Caco-2 (cell line): ENCODE measurements around the gene BCR. TPM values are rescaled to one million over a fixed set of nuclear protein-coding genes. Genes with fewer than 3 reads are reported as not detected.

Experiments used
- BruUV-seq: library from RNA; stranded (reverse); fragments of 400-500 nt; replicated peaks from 2 replicates; lab custom pipeline; 2021; lab: Mats Ljungman, UMichigan
- CTCF ChIA-PET: fragments of 300-600 bp; sonication (Branson Sonifier 250); formaldehyde crosslinking; loops from one replicate; lab custom pipeline; 2022; ENCODE audit warnings: antibody characterized with exemption; lab: Charles Lee
- POLR2A ChIA-PET: fragments of 300-600 bp; sonication (Branson Sonifier 250); formaldehyde crosslinking; loops from one replicate; lab custom pipeline; 2022; ENCODE audit warnings: antibody characterized with exemption; lab: Charles Lee
- DNase-seq, 2 experiments: peaks; one replicate each; pipeline versions ENCODE4 v3.0.0 to v3.0.0-alpha.2; 2020 to 2022
- H3K27me3 ChIP-seq: replicated peaks from 2 replicates; pipeline ENCODE4 v1.6.0; 2011; ENCODE audit warnings: low read length; ENCODE audit not compliant: control insufficient read depth, insufficient read depth
- H3K36me3 ChIP-seq: 2 replicates; pipeline ENCODE4 v1.5.1; 2011; ENCODE audit warnings: low read length; ENCODE audit not compliant: control insufficient read depth, insufficient read depth
- H3K4me1 ChIP-seq: fragments of 250-450 bp; sonication (Bioruptor Pico); 2 replicates; pipeline ENCODE4 v1.5.1; 2020; ENCODE audit warnings: mild to moderate bottlenecking
- H3K4me3 ChIP-seq: 2 replicates; pipeline ENCODE4 v1.5.1; 2011; ENCODE audit warnings: low read depth, mild to moderate bottlenecking, control low read depth, low read length
- H3K9me3 ChIP-seq: fragments of 250-450 bp; sonication (Bioruptor Pico); 2 replicates; pipeline ENCODE4 v1.5.1; 2020; ENCODE audit warnings: mild to moderate bottlenecking, moderate library complexity
- H3K27ac Mint-ChIP-seq: one replicate; pipeline ENCODE4 v1.8.0; 2022; ENCODE audit warnings: mixed read lengths; ENCODE audit not compliant: unreplicated experiment
- H3K27me3 Mint-ChIP-seq: one replicate; pipeline ENCODE4 v1.8.0; 2022; ENCODE audit warnings: mixed read lengths; ENCODE audit not compliant: insufficient read depth, unreplicated experiment
- H3K36me3 Mint-ChIP-seq: one replicate; pipeline ENCODE4 v1.8.0; 2022; ENCODE audit warnings: mild to moderate bottlenecking, mixed read lengths; ENCODE audit not compliant: insufficient read depth, unreplicated experiment
- H3K4me1 Mint-ChIP-seq: one replicate; pipeline ENCODE4 v1.8.0; 2022; ENCODE audit warnings: low read depth, mixed read lengths; ENCODE audit not compliant: unreplicated experiment
- H3K4me3 Mint-ChIP-seq: one replicate; pipeline ENCODE4 v1.8.0; 2022; ENCODE audit warnings: mild to moderate bottlenecking, moderate library complexity, mixed read lengths; ENCODE audit not compliant: unreplicated experiment
- H3K9me3 Mint-ChIP-seq: one replicate; pipeline ENCODE4 v1.8.0; 2022; ENCODE audit warnings: mixed read lengths; ENCODE audit not compliant: unreplicated experiment
- CTCF ChIP-seq, 2 experiments: fragments of 200-600 bp in 1 of 2; IDR thresholded peaks; 1 replicate in 1 of 2; 2 replicates in 1 of 2; pipeline versions ENCODE4 v1.5.1 to v1.8.0; 2011 to 2022; ENCODE audit warnings: antibody characterized with exemption in 1 of 2, control low read depth in 1 of 2, inconsistent platforms in 1 of 2, low read depth in 1 of 2, low read length in 1 of 2, mild to moderate bottlenecking in 1 of 2, moderate library complexity in 1 of 2; ENCODE audit not compliant: insufficient read depth in 1 of 2, severe bottlenecking in 1 of 2, unreplicated experiment in 1 of 2
- intact Hi-C: fragments of 100-400 bp; cut with micrococcal nuclease; formaldehyde crosslinking; loops from one replicate; pipeline ENCODE4 v1.10.0; 2022; ENCODE audit not compliant: unreplicated experiment
- total RNA-seq: library from RNA; stranded (reverse); gene quantifications from 2 replicates; pipeline ENCODE4 v1.2.3, GENCODE V29; 2022

BCR gene
- total RNA-seq, 1 experiment from 2014 or later = 87.4 TPM

- TF ChIP-seq CTCF (IDR thresholded peaks at IDR 0.05; ENCODE audit: insufficient read depth in 1 of 2, low read depth in 1 of 2, low read length in 1 of 2, severe bottlenecking in 1 of 2, unreplicated experiment in 1 of 2) = no peak
- Mint-ChIP-seq H3K36me3 (peaks cover 29% of the 10 kb centered on the region), H3K9me3 (no peaks in the 10 kb centered on the region), H3K27ac (no peak overlapping the region), H3K4me3 (no peak overlapping the region), H3K4me1 (peaks cover 16% of the 10 kb centered on the region), H3K27me3 (no peaks in the 10 kb centered on the region)
- ChIA-PET POLR2A (no interaction called here), CTCF (no interaction called here)
- intact Hi-C loops = no loop called here
- BruUV-seq = no TSS peak
- Histone ChIP-seq H3K4me3 (no peak overlapping the region), H3K27me3 (no peaks in the 10 kb centered on the region), H3K4me1 (no peaks in the 10 kb centered on the region), H3K9me3 (no peaks in the 10 kb centered on the region), H3K36me3 (peaks cover 2% of the 10 kb centered on the region; the same call in 1 of the 2 replicates)
- no peak for DNase-seq
Measured at GRCh38 chr22:23192558-23192957, 12.2 kb downstream of the BCR start.

DNA sequence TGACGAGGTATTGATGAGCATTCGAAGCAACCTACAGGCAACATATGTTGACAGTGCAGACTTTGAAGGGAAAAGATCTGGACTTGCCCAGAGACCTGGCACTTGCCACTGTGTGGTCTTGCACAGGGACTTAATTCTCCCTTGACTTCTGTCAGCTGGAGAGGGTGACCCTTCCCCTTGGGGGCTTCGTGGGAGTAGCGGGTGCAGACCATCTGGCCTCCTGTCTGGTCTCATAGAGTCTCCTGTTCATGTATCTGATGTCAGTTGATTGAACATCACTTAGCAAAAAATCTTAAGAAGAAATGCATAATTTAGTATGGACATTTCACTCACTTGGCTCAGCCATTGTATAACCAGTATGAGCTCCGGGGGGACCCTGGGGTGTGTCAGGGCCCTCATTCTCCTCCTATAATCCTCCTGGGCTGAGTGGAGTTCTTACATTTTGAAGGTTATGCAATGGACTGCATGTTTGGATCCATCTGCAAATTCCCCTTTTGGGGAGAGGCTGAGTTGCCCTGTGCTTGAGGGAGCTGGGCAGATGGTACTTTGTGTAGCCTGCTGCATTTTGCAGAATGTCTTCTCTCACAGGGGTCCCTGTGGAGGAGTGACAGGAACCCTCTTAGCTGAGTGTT is 13.0 kb downstream of the BCR start:
- H3K27me3 Mint-ChIP-seq = no peaks in the 10 kb centered on the region
- intact Hi-C loops = no loop called here
- peaks cover 2% of the 10 kb centered on the region; the same call in 1 of the 2 replicates for H3K36me3 ChIP-seq
- H3K9me3 ChIP-seq = no peaks in the 10 kb centered on the region
- ChIA-PET POLR2A (no interaction called here), CTCF (no interaction called here)
- H3K4me3 ChIP-seq = no peak overlapping the region
- DNase-seq = no peak
- no peak overlapping the region for H3K4me3 Mint-ChIP-seq
- no peaks in the 10 kb centered on the region for H3K27me3 ChIP-seq
- H3K4me1 Mint-ChIP-seq = peaks cover 20% of the 10 kb centered on the region
- no peaks in the 10 kb centered on the region for H3K9me3 Mint-ChIP-seq
- BruUV-seq = no TSS peak
- no peak overlapping the region for H3K27ac Mint-ChIP-seq
- TF ChIP-seq CTCF (IDR thresholded peaks at IDR 0.05; ENCODE audit: insufficient read depth in 1 of 2, low read depth in 1 of 2, low read length in 1 of 2, severe bottlenecking in 1 of 2, unreplicated experiment in 1 of 2) = no peak
- H3K4me1 ChIP-seq = no peaks in the 10 kb centered on the region
- peaks cover 28% of the 10 kb centered on the region for H3K36me3 Mint-ChIP-seq

- no peak overlapping the region for H3K4me3 Mint-ChIP-seq
- BruUV-seq = no TSS peak
- Histone ChIP-seq H3K36me3 (peaks cover 2% of the 10 kb centered on the region; the same call in 1 of the 2 replicates), H3K4me1 (no peaks in the 10 kb centered on the region), H3K9me3 (no peaks in the 10 kb centered on the region), H3K27me3 (no peaks in the 10 kb centered on the region), H3K4me3 (no peak overlapping the region)
- no peaks in the 10 kb centered on the region for H3K27me3 Mint-ChIP-seq
- no peak for TF ChIP-seq CTCF (IDR thresholded peaks at IDR 0.05; ENCODE audit: insufficient read depth in 1 of 2, low read depth in 1 of 2, low read length in 1 of 2, severe bottlenecking in 1 of 2, unreplicated experiment in 1 of 2)
- ChIA-PET POLR2A (no interaction called here), CTCF (no interaction called here)
- no peaks in the 10 kb centered on the region for H3K9me3 Mint-ChIP-seq
- peaks cover 28% of the 10 kb centered on the region for H3K36me3 Mint-ChIP-seq
- intact Hi-C loops = no loop called here
- DNase-seq = no peak
- no peak overlapping the region for H3K27ac Mint-ChIP-seq
- peaks cover 20% of the 10 kb centered on the region for H3K4me1 Mint-ChIP-seq
Measured at GRCh38 chr22:23193882-23194281, 13.6 kb downstream of the BCR start.
